ENCODE measurements around the gene PLA2G4B.

Gene PLA2G4B

DNA sequence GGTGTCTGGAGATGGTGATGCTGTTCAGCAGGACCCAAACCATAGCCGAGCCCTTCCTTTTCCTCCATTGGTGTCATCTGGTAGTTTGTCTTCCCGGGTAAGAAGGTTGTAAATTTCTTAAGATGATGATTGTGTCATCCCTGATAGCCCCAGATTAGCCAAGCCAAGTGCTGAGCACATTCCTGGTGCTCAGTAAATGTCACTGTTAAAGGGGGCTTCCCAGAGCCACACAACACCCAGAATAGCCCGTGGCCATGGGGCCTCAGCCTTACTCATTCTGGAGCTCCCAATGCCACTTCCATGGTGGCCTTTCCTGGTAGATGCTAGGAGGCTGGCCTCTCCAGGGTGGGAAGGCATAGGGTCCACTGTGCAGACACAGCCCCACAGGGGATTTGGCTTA lies 4.6 kb upstream of the PLA2G4B start:
- no peak for ATAC-seq (ENCODE audit: low read depth)
- no peaks in the 10 kb centered on the region for H3K27me3 ChIP-seq (ENCODE audit: insufficient read depth, poor library complexity, severe bottlenecking)

DNA sequence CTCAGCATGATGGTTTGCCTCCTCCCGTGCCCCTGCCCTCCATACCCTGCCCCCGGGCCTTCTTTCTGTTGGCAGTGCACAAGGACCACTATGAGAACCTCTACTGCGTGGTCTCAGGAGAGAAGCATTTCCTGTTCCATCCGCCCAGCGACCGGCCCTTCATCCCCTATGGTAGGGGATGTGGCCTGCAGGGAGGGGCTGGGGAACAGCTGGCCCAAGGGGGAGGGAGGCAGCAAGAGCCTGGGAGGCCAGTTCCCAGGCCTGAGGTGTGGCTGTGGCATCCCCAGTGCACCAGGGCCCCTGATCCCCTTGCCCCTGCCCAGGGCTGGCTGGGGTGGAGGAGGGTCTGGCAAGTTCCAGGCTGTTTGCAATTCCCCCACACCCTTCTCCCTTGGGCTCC lies 2.6 kb upstream of the PLA2G4B start:
- Histone ChIP-seq H3K27ac (ENCODE audit: poor library complexity, severe bottlenecking) (no peak overlapping the region), H3K27me3 (ENCODE audit: insufficient read depth, poor library complexity, severe bottlenecking) (no peaks in the 10 kb centered on the region), H3K4me1 (ENCODE audit: insufficient read depth, poor library complexity, severe bottlenecking) (peaks cover 27% of the 10 kb centered on the region), H3K4me3 (ENCODE audit: severe bottlenecking) (no peak overlapping the region), H3K36me3 (ENCODE audit: low read depth) (peaks cover 23% of the 10 kb centered on the region), H3K9me3 (ENCODE audit: severe bottlenecking) (no peaks in the 10 kb centered on the region)
- TF ChIP-seq, protein P1, sequence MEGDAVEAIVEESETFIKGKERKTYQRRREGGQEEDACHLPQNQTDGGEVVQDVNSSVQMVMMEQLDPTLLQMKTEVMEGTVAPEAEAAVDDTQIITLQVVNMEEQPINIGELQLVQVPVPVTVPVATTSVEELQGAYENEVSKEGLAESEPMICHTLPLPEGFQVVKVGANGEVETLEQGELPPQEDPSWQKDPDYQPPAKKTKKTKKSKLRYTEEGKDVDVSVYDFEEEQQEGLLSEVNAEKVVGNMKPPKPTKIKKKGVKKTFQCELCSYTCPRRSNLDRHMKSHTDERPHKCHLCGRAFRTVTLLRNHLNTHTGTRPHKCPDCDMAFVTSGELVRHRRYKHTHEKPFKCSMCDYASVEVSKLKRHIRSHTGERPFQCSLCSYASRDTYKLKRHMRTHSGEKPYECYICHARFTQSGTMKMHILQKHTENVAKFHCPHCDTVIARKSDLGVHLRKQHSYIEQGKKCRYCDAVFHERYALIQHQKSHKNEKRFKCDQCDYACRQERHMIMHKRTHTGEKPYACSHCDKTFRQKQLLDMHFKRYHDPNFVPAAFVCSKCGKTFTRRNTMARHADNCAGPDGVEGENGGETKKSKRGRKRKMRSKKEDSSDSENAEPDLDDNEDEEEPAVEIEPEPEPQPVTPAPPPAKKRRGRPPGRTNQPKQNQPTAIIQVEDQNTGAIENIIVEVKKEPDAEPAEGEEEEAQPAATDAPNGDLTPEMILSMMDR (IDR thresholded peaks at IDR 0.05; ENCODE audit: poor library complexity, severe bottlenecking), result no peak
- DNase-seq (ENCODE audit: low spot score), result no peak
- ATAC-seq (ENCODE audit: low read depth), result no peak

More for the DNA sequence above, 4.6 kb upstream of the PLA2G4B start:
- Histone ChIP-seq H3K4me1 (ENCODE audit: insufficient read depth, poor library complexity, severe bottlenecking) (peaks cover 40% of the 10 kb centered on the region), H3K9me3 (ENCODE audit: severe bottlenecking) (no peaks in the 10 kb centered on the region), H3K27ac (ENCODE audit: poor library complexity, severe bottlenecking) (peak overlapping the region; percentile 80), H3K4me3 (ENCODE audit: severe bottlenecking) (no peak overlapping the region), H3K36me3 (ENCODE audit: low read depth) (peaks cover 17% of the 10 kb centered on the region)
- TF ChIP-seq, protein P1 (IDR thresholded peaks at IDR 0.05; ENCODE audit: poor library complexity, severe bottlenecking), result no peak
- DNase-seq (ENCODE audit: low spot score), result no peak

DNA sequence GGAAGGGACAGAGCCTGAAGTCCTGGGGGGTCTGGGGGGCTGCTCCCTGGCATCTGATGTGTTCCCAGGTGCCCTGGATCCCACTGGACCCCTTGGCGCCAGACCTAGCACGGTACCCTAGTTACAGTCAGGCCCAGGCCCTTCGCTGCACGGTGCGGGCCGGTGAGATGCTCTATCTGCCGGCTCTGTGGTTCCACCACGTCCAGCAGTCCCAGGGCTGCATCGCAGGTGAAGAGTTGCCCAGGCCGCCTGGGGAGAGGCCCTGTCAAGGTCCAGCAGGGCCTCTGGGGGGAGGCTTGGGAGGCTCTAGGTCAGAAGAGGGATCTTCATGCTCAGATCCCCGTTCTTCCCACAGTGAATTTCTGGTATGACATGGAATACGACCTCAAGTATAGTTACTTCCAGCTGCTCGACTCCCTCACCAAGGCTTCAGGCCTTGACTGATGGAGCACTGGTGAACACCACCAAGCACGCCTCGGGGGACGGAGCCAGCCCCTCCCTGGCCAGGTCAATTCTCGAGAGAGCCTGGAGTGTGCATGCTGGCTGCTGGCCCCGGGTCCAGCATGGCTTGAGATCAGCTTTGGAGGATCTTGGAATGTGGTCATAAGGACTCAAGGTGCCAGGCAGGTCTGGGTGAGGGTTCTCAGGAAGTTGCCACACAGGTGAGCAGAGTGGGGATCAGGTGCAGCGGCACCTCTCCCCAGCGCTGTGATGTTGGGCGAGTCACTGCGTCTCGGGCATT lies 1.8 kb upstream of the PLA2G4B start:
- Histone ChIP-seq H3K4me3 (ENCODE audit: severe bottlenecking) (no peak overlapping the region), H3K36me3 (ENCODE audit: low read depth) (peaks cover 19% of the 10 kb centered on the region), H3K27ac (ENCODE audit: poor library complexity, severe bottlenecking) (no peak overlapping the region), H3K27me3 (ENCODE audit: insufficient read depth, poor library complexity, severe bottlenecking) (no peaks in the 10 kb centered on the region), H3K9me3 (ENCODE audit: severe bottlenecking) (no peaks in the 10 kb centered on the region), H3K4me1 (ENCODE audit: insufficient read depth, poor library complexity, severe bottlenecking) (peaks cover 26% of the 10 kb centered on the region)
- TF ChIP-seq, protein P1 (IDR thresholded peaks at IDR 0.05; ENCODE audit: poor library complexity, severe bottlenecking), result no peak
- DNase-seq (ENCODE audit: low spot score) (no peak), ATAC-seq (ENCODE audit: low read depth) (no peak)

DNA sequence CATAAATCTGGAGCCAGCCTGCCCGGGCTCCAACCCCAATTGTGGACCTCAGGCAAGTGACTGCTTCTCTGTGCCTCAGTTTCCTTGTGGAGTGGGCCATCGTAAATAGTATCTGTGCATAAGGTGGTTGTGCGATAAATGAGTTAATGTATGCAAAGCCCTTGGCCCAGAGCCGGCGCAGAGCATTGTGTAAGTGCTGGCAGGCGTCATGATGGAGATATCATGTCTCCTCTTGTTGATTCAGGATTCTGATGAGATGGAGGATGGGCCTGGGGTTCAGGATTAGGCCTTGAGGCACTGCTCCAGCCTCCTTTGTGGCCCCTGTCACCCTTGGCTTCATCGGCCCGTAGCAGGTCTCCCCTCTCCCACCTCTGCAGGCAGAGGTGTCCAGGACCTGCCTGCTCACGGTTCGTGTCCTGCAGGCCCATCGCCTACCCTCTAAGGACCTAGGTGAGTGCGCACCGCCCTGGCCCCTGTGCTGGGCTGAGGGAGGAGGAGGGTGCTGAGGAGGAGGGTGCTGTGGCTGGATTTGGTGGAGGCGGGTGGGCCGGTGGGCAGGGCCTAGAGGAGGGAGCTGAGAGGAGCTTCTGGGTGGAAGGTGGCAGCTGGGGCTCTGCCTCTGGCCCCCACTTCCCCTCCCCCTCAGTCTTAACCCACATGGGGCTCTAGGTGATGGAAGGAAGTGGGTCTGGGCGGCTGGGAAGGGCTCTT lies 1.3 kb downstream of the PLA2G4B start:
- TF ChIP-seq, protein P1 (IDR thresholded peaks at IDR 0.05; ENCODE audit: poor library complexity, severe bottlenecking), result no peak
- Histone ChIP-seq H3K27ac (ENCODE audit: poor library complexity, severe bottlenecking) (no peak overlapping the region), H3K4me3 (ENCODE audit: severe bottlenecking) (no peak overlapping the region), H3K4me1 (ENCODE audit: insufficient read depth, poor library complexity, severe bottlenecking) (peaks cover 7% of the 10 kb centered on the region), H3K36me3 (ENCODE audit: low read depth) (peaks cover 12% of the 10 kb centered on the region; the same call in 1 of the 2 replicates), H3K9me3 (ENCODE audit: severe bottlenecking) (no peaks in the 10 kb centered on the region), H3K27me3 (ENCODE audit: insufficient read depth, poor library complexity, severe bottlenecking) (no peaks in the 10 kb centered on the region)
- no peak for DNase-seq (ENCODE audit: low spot score)
- ATAC-seq (ENCODE audit: low read depth), result no peak

Data from RWPE2 (cell line).